T-helper 2 cell treated with Interferon-gamma antibody and Interleukin-4, amounts not matched to agents 5 μg/mL and 100 μg/mL, for 36 hours (primary cell): ENCODE results near the gene NEK5.
"Not testable (repeated sequence)": the region's sequence is repeated elsewhere in the genome, so short reads cannot be mapped to it uniquely, and the experiment has no call there.

ENCODE experiments used
- DNase-seq: peaks from one replicate; pipeline ENCODE4 v3.0.0; 2021; ENCODE audit warnings: low spot score
- H3K27ac Mint-ChIP-seq: one replicate; pipeline ENCODE4 v1.8.0; 2021; ENCODE audit warnings: mild to moderate bottlenecking, mixed read lengths
- H3K27me3 Mint-ChIP-seq: one replicate; pipeline ENCODE4 v1.8.0; 2021; ENCODE audit warnings: low read depth, mixed read lengths
- H3K36me3 Mint-ChIP-seq: one replicate; pipeline ENCODE4 v1.8.0; 2021; ENCODE audit warnings: low read depth, mixed read lengths
- H3K4me1 Mint-ChIP-seq: one replicate; pipeline ENCODE4 v1.8.0; 2021; ENCODE audit warnings: low read depth, mixed read lengths
- H3K4me3 Mint-ChIP-seq: one replicate; pipeline ENCODE4 v1.8.0; 2022; ENCODE audit warnings: mild to moderate bottlenecking, moderate library complexity, mixed read lengths
- H3K9me3 Mint-ChIP-seq: one replicate; pipeline ENCODE4 v1.8.0; 2021; ENCODE audit warnings: mixed read lengths

NEK5 gene

GRCh38 chr13:52084981-52085380 is 43.9 kb downstream of the NEK5 start:
- H3K36me3 Mint-ChIP-seq, H3K4me1 Mint-ChIP-seq, H3K4me3 Mint-ChIP-seq, DNase-seq, H3K9me3 Mint-ChIP-seq, H3K27ac Mint-ChIP-seq: not testable (repeated sequence)
- H3K27me3 Mint-ChIP-seq: peaks cover 15% of the 10 kb centered on the region

- no peaks in the 10 kb centered on the region for H3K36me3 Mint-ChIP-seq
- no peaks in the 10 kb centered on the region for H3K9me3 Mint-ChIP-seq
- peaks cover 13% of the 10 kb centered on the region for H3K27me3 Mint-ChIP-seq
- H3K4me1 Mint-ChIP-seq: no peaks in the 10 kb centered on the region
- no peak for DNase-seq
- H3K27ac Mint-ChIP-seq: no peak overlapping the region
- no peak overlapping the region for H3K4me3 Mint-ChIP-seq
Measured at GRCh38 chr13:52082601-52083000, 46.3 kb downstream of the NEK5 start.

- not testable (repeated sequence) for H3K27me3 Mint-ChIP-seq, H3K4me1 Mint-ChIP-seq, H3K4me3 Mint-ChIP-seq, H3K36me3 Mint-ChIP-seq, H3K9me3 Mint-ChIP-seq, DNase-seq, H3K27ac Mint-ChIP-seq
Measured at GRCh38 chr13:52079891-52080290, 49.0 kb downstream of the NEK5 start.

GRCh38 chr13:52070929-52071523 is 57.8 kb downstream of the NEK5 start:
- H3K27me3 Mint-ChIP-seq: peaks cover 13% of the 10 kb centered on the region
- DNase-seq: peak; percentile 7
- H3K4me3 Mint-ChIP-seq: no peak overlapping the region
- H3K9me3 Mint-ChIP-seq: peaks cover 20% of the 10 kb centered on the region
- H3K27ac Mint-ChIP-seq: no peak overlapping the region
- no peaks in the 10 kb centered on the region for H3K36me3 Mint-ChIP-seq
- peaks cover 11% of the 10 kb centered on the region for H3K4me1 Mint-ChIP-seq

GRCh38 chr13:52067237-52067636 is 61.6 kb downstream of the NEK5 start:
- H3K9me3 Mint-ChIP-seq: peaks cover 34% of the 10 kb centered on the region
- peaks cover 3% of the 10 kb centered on the region for H3K27me3 Mint-ChIP-seq
- no peak overlapping the region for H3K4me3 Mint-ChIP-seq
- DNase-seq: no peak
- no peak overlapping the region for H3K27ac Mint-ChIP-seq
- peaks cover 11% of the 10 kb centered on the region for H3K4me1 Mint-ChIP-seq
- H3K36me3 Mint-ChIP-seq: no peaks in the 10 kb centered on the region

- no peak for DNase-seq
- peaks cover 19% of the 10 kb centered on the region for H3K9me3 Mint-ChIP-seq
- H3K27ac Mint-ChIP-seq: no peak overlapping the region
- no peaks in the 10 kb centered on the region for H3K4me1 Mint-ChIP-seq
- no peaks in the 10 kb centered on the region for H3K36me3 Mint-ChIP-seq
- H3K27me3 Mint-ChIP-seq: no peaks in the 10 kb centered on the region
- H3K4me3 Mint-ChIP-seq: no peak overlapping the region
Measured at GRCh38 chr13:52061587-52061986, 67.3 kb downstream of the NEK5 start.

- not testable (repeated sequence) for H3K4me3 Mint-ChIP-seq, DNase-seq, H3K27me3 Mint-ChIP-seq, H3K36me3 Mint-ChIP-seq, H3K27ac Mint-ChIP-seq, H3K4me1 Mint-ChIP-seq
- peaks cover 18% of the 10 kb centered on the region for H3K9me3 Mint-ChIP-seq
Measured at GRCh38 chr13:52061064-52061463, 67.8 kb downstream of the NEK5 start.

GRCh38 chr13:52053460-52053859 is 75.4 kb downstream of the NEK5 start:
- Mint-ChIP-seq H3K9me3 (peaks cover 5% of the 10 kb centered on the region), H3K4me3 (no peak overlapping the region), H3K27me3 (no peaks in the 10 kb centered on the region), H3K36me3 (no peaks in the 10 kb centered on the region), H3K4me1 (no peaks in the 10 kb centered on the region), H3K27ac (no peak overlapping the region)
- DNase-seq: no peak

GRCh38 chr13:52051400-52051799 is 77.5 kb downstream of the NEK5 start:
- no peak overlapping the region for H3K27ac Mint-ChIP-seq
- H3K27me3 Mint-ChIP-seq: no peaks in the 10 kb centered on the region
- DNase-seq: no peak
- peaks cover 5% of the 10 kb centered on the region for H3K9me3 Mint-ChIP-seq
- no peaks in the 10 kb centered on the region for H3K4me1 Mint-ChIP-seq
- no peak overlapping the region for H3K4me3 Mint-ChIP-seq
- H3K36me3 Mint-ChIP-seq: no peaks in the 10 kb centered on the region

- H3K36me3 Mint-ChIP-seq: no peaks in the 10 kb centered on the region
- no peaks in the 10 kb centered on the region for H3K27me3 Mint-ChIP-seq
- H3K27ac Mint-ChIP-seq: no peak overlapping the region
- H3K4me1 Mint-ChIP-seq: no peaks in the 10 kb centered on the region
- DNase-seq: no peak
- H3K4me3 Mint-ChIP-seq: no peak overlapping the region
- H3K9me3 Mint-ChIP-seq: no peaks in the 10 kb centered on the region
Measured at GRCh38 chr13:52048516-52048915, 80.4 kb downstream of the NEK5 start.

GRCh38 chr13:52047463-52047862 is 81.4 kb downstream of the NEK5 start:
- no peak for DNase-seq
- Mint-ChIP-seq H3K4me1 (no peaks in the 10 kb centered on the region), H3K9me3 (no peaks in the 10 kb centered on the region), H3K36me3 (no peaks in the 10 kb centered on the region), H3K27me3 (no peaks in the 10 kb centered on the region), H3K4me3 (no peak overlapping the region), H3K27ac (no peak overlapping the region)

- H3K4me3 Mint-ChIP-seq: no peak overlapping the region
Measured at GRCh38 chr13:52043675-52044074, 85.2 kb downstream of the NEK5 start.

GRCh38 chr13:52036037-52036436 is 92.8 kb downstream of the NEK5 start:
- Mint-ChIP-seq H3K4me1 (no peaks in the 10 kb centered on the region), H3K4me3 (no peak overlapping the region), H3K36me3 (no peaks in the 10 kb centered on the region), H3K9me3 (no peaks in the 10 kb centered on the region), H3K27me3 (no peaks in the 10 kb centered on the region), H3K27ac (no peak overlapping the region)
- no peak for DNase-seq

More at GRCh38 chr13:52043675-52044074, 85.2 kb downstream of the NEK5 start:
- no peaks in the 10 kb centered on the region for H3K36me3 Mint-ChIP-seq
- DNase-seq: no peak
- no peaks in the 10 kb centered on the region for H3K4me1 Mint-ChIP-seq
- no peak overlapping the region for H3K27ac Mint-ChIP-seq
- H3K9me3 Mint-ChIP-seq: no peaks in the 10 kb centered on the region
- H3K27me3 Mint-ChIP-seq: no peaks in the 10 kb centered on the region

GRCh38 chr13:52034616-52035226 is 94.2 kb downstream of the NEK5 start:
- Mint-ChIP-seq H3K4me3 (no peak overlapping the region), H3K36me3 (peaks cover 7% of the 10 kb centered on the region), H3K27ac (no peak overlapping the region), H3K9me3 (no peaks in the 10 kb centered on the region), H3K4me1 (no peaks in the 10 kb centered on the region), H3K27me3 (no peaks in the 10 kb centered on the region)
- DNase-seq: no peak

GRCh38 chr13:52033039-52033438 is 95.8 kb downstream of the NEK5 start:
- Mint-ChIP-seq H3K9me3 (peaks cover 3% of the 10 kb centered on the region), H3K4me3 (no peak overlapping the region), H3K36me3 (peaks cover 22% of the 10 kb centered on the region), H3K27ac (no peak overlapping the region), H3K27me3 (no peaks in the 10 kb centered on the region), H3K4me1 (no peaks in the 10 kb centered on the region)
- DNase-seq: no peak
